Astrocyte of the spinal cord (primary cell): Measurements from ENCODE around the gene RARG.

ENCODE experiments used
- DNase-seq: peaks from one replicate; pipeline ENCODE4 v3.0.0; 2011; ENCODE audit warnings: low read depth, low spot score
- H3K4me3 ChIP-seq: 2 replicates; pipeline ENCODE4 v1.5.1; 2011; ENCODE audit warnings: low read depth, mild to moderate bottlenecking, low read length, moderate library complexity
- CTCF ChIP-seq: IDR thresholded peaks from 2 replicates; pipeline ENCODE4 v1.5.1; 2012; ENCODE audit warnings: low read depth, mild to moderate bottlenecking, low read length, inconsistent platforms
- in situ Hi-C: cut with HindIII; loops from 2 replicates; pipeline ENCODE4 v1.10.0; 2017; ENCODE audit warnings: low sequenced_read_pairs

Gene RARG

DNA sequence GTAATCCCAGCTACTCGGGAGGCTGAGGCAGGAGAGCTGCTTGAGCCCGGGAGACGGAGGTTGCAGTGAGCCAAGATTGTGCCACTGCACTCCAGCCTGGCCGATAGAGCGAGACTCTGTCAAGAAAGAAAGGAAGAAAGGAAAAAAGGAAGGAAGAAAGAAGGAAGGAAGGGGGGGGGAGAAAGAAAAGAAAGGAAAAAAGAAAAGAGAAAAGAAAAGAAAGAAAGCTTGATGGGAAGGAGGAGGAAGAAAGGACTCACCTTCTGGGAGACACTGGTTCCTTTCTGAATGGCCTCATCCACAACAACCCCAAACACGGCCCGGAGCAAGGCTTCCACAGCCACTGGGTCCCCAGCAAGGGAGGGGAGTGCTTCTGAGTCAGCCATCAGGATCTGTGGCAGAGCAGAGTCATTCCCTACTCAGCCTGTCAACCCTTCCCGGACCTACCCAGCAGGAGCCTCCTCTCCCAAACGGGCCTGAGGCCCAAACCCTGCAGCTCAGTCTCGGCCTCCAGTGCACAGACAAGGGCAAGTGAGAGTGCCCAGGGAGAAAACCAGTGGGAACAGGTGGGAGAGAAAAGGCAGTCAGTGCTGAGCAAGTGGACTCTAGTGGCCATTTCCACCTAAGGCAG lies 58.8 kb downstream of the RARG start:
- peak; percentile 17 for DNase-seq
- TF ChIP-seq CTCF: no peak
- in situ Hi-C loops: no loop called here
- H3K4me3 ChIP-seq: no peak overlapping the region

GRCh38 chr12:53172352-53172751 lies 59.7 kb downstream of the RARG start:
- no peak for TF ChIP-seq CTCF
- in situ Hi-C loops: no loop called here
- peak; percentile 58 for DNase-seq
- no peak overlapping the region for H3K4me3 ChIP-seq

DNA sequence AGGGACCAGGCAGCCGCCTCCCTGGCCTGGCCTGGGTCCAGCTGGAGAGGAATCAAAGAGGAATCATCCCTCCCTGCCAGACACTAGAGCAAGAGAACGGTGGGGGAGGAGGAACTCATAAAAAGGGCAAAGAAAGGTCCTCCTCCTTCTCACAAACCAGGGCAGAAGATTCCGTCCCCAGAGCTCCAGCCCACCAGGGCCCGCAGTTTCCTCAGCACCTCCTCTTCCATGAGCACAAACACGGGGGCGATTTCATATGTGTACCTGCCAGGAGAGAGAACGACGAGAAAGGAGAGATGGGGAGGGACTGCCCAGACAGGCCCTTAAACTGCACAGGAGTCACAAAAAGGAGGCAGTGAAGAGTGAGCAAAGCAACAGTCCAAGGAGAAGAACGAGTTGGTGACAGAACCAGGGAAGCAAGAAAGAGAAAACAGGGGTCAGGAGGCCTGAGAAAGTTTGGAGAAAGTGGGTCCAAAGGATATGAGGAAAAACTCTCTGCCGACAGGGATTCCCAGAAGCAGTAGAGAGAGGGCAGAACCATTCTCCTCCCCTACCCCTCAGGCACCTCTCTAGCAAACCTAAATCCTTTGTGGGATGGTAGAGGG lies 60.2 kb downstream of the RARG start:
- DNase-seq: peak; percentile 18
- in situ Hi-C loops: no loop called here
- no peak for TF ChIP-seq CTCF
- no peak overlapping the region for H3K4me3 ChIP-seq

DNA sequence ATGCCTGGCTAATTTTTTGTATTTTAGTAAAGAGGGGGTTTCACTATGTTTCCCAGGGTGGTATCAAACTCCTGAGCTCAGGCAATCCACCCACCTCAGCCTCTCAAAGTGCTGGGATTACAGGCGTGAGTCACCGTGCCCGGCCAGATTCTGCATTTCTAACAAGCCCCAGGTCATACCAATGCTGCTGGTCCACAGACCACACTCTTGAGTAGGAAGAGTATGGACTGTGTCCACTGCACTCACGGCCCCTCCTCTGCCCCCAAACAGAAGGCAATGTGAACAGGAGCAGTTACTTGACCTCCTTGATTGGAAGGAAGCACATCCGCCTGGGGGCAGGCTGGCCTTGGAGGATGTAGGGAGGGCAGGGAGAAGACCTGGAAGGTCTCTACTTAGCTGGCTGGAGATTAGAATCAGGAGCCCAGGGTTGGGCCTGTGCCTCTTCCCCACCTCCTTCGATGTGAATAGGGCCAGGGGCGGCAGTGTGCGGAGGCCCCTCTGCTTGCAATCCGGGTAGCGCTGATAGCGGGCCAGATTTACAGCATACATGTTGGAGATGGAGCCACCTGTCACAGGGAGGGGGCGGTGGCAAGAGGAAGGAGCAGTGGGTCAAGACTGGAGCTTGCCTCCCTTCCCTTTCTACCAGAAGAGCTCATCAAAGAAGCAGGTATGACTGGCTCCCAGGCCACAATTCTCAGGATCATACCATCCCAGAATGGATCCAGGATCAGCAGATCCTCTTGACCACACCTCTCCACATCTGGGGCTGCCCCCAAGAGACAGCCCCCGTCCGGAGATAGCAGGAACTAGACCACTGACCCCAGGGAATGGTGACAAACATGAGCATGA lies 60.9 kb downstream of the RARG start:
- H3K4me3 ChIP-seq: no peak overlapping the region
- in situ Hi-C loops: no loop called here
- DNase-seq: no peak

GRCh38 chr12:53170215-53170614 lies 61.8 kb downstream of the RARG start:
- in situ Hi-C loops: no loop called here
- H3K4me3 ChIP-seq: no peak overlapping the region
- no peak for TF ChIP-seq CTCF

More for the DNA sequence above, 60.9 kb downstream of the RARG start:
- no peak for TF ChIP-seq CTCF

GRCh38 chr12:53169644-53170043 lies 62.4 kb downstream of the RARG start:
- in situ Hi-C loops: no loop called here
- TF ChIP-seq CTCF: no peak
- DNase-seq: no peak
- no peak overlapping the region for H3K4me3 ChIP-seq

More at GRCh38 chr12:53170215-53170614, 61.8 kb downstream of the RARG start:
- no peak for DNase-seq
